Astrocyte (in vitro differentiated cells and primary cell): ENCODE measurements around the gene PDE3A. TPM values are rescaled to one million over a fixed set of nuclear protein-coding genes. Genes with fewer than 3 reads are reported as not detected.

Experiments
- DNase-seq: peaks from one replicate; pipeline ENCODE4 v3.0.0-alpha.2; 2010; ENCODE audit warnings: low read depth
- FAIRE-seq: peaks from 2 replicates; lab custom pipeline; 2011; peaks lifted over from hg19 to GRCh38; lab: Jason Lieb, UNC
- H2AFZ ChIP-seq: 2 replicates; pipeline ENCODE4 v1.6.0; 2012; ENCODE audit warnings: low read depth, low read length, inconsistent platforms
- H3K27ac ChIP-seq: 2 replicates; pipeline ENCODE4 v1.5.1; 2011; ENCODE audit warnings: low read depth, low read length, inconsistent platforms
- H3K27me3 ChIP-seq: 2 replicates; pipeline ENCODE4 v1.6.0; 2011; ENCODE audit warnings: low read length, inconsistent platforms; ENCODE audit not compliant: insufficient read depth
- H3K36me3 ChIP-seq: 2 replicates; pipeline ENCODE4 v1.5.1; 2011; ENCODE audit warnings: low read length, inconsistent platforms; ENCODE audit not compliant: insufficient read depth
- H3K4me1 ChIP-seq: 2 replicates; pipeline ENCODE4 v1.5.1; 2011; ENCODE audit warnings: low read length, inconsistent platforms; ENCODE audit not compliant: insufficient read depth
- H3K4me2 ChIP-seq: 2 replicates; pipeline ENCODE4 v1.6.0; 2012; ENCODE audit warnings: low read length, inconsistent platforms
- H3K4me3 ChIP-seq: 2 replicates; pipeline ENCODE4 v1.5.1; 2011; ENCODE audit warnings: low read depth, mild to moderate bottlenecking, low read length, inconsistent platforms; ENCODE audit not compliant: insufficient read depth
- H3K79me2 ChIP-seq: 2 replicates; pipeline ENCODE4 v1.6.0; 2012; ENCODE audit warnings: mild to moderate bottlenecking, low read length, inconsistent platforms; ENCODE audit not compliant: insufficient read depth
- H3K9ac ChIP-seq: 2 replicates; pipeline ENCODE4 v1.6.0; 2012; ENCODE audit warnings: mild to moderate bottlenecking, low read length, inconsistent platforms
- H3K9me3 ChIP-seq: 2 replicates; pipeline ENCODE4 v1.5.1; 2012; ENCODE audit warnings: low read depth, mild to moderate bottlenecking, low read length, inconsistent platforms; ENCODE audit not compliant: insufficient read depth
- H4K20me1 ChIP-seq: 2 replicates; pipeline ENCODE4 v1.6.0; 2012; ENCODE audit warnings: low read length, inconsistent platforms; ENCODE audit not compliant: insufficient read depth
- H3K27ac Mint-ChIP-seq: one replicate; pipeline ENCODE4 v1.8.0; 2021; ENCODE audit warnings: mild to moderate bottlenecking, mixed read lengths; ENCODE audit not compliant: unreplicated experiment
- H3K27me3 Mint-ChIP-seq: one replicate; pipeline ENCODE4 v1.8.0; 2021; ENCODE audit warnings: low read depth, mixed read lengths; ENCODE audit not compliant: unreplicated experiment
- H3K36me3 Mint-ChIP-seq: one replicate; pipeline ENCODE4 v1.8.0; 2021; ENCODE audit warnings: low read depth, mixed read lengths; ENCODE audit not compliant: unreplicated experiment
- H3K4me1 Mint-ChIP-seq: one replicate; pipeline ENCODE4 v1.8.0; 2021; ENCODE audit warnings: low read depth, mixed read lengths; ENCODE audit not compliant: unreplicated experiment
- H3K4me3 Mint-ChIP-seq: one replicate; pipeline ENCODE4 v1.8.0; 2021; ENCODE audit warnings: mild to moderate bottlenecking, moderate library complexity, mixed read lengths; ENCODE audit not compliant: unreplicated experiment
- H3K9me3 Mint-ChIP-seq: one replicate; pipeline ENCODE4 v1.8.0; 2021; ENCODE audit warnings: mild to moderate bottlenecking, mixed read lengths; ENCODE audit not compliant: unreplicated experiment
- EZH2 ChIP-seq: IDR thresholded peaks from 2 replicates; pipeline ENCODE4 v1.6.1; 2012; ENCODE audit warnings: mild to moderate bottlenecking, low read length, inconsistent platforms; ENCODE audit not compliant: insufficient read depth
- total RNA-seq: library from RNA; stranded (reverse); gene quantifications from 2 replicates; pipeline ENCODE4 v1.2.1, GENCODE V29; 2021
- TF ChIP-seq, protein P1 (sequence below): IDR thresholded peaks from 2 replicates; pipeline ENCODE4 v1.5.1; 2011; ENCODE audit warnings: low read depth, mild to moderate bottlenecking, inconsistent platforms, low read length, moderate library complexity; ENCODE audit not compliant: insufficient read depth

PDE3A gene
- total RNA-seq, 1 donor from 2014 or later = 1.7 TPM

DNA sequence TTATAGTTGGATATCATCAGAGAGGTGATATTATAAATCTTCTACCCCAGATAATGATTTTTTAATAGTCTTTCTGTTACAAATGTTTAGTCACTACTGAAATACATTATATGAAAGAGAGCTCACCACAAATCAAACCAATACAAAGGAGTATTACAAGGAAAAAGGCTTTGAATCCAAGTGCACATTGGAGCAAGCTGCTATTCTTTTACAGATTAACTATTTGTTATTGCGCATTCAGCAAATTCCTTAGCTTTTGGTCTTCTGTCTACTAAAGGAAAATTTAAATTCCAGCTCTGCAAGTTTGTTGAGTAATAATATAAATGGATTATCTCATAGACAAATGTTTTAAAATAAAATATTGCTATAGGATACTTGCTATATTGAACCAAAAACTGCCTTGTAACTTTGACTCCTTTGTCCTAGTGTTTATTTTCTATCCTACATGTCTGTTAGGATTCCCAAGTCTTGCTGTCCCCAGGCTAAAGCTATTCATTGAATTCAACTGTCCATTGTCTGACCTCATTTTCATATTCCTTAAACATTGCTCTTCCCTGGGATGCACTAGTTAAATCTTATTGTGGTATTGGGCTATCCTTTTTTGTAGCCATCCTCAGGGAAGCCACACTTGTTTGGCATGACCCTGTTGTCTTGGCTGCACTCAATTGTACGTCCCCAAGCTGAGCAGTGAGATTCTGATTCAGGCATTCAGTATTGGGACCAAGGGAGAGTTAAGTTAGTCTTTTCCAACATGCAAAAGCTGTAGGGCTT, 41.5 kb downstream of the PDE3A start:
- Mint-ChIP-seq H3K36me3 (no peaks in the 10 kb centered on the region), H3K9me3 (peaks cover 3% of the 10 kb centered on the region), H3K27me3 (no peaks in the 10 kb centered on the region), H3K27ac (no peak overlapping the region), H3K4me3 (no peak overlapping the region), H3K4me1 (peaks cover 2% of the 10 kb centered on the region)
- no peaks in the 10 kb centered on the region for H3K36me3 ChIP-seq
- H3K4me3 ChIP-seq = no peak overlapping the region
- no peak overlapping the region for H3K4me2 ChIP-seq
- TF ChIP-seq, protein P1, sequence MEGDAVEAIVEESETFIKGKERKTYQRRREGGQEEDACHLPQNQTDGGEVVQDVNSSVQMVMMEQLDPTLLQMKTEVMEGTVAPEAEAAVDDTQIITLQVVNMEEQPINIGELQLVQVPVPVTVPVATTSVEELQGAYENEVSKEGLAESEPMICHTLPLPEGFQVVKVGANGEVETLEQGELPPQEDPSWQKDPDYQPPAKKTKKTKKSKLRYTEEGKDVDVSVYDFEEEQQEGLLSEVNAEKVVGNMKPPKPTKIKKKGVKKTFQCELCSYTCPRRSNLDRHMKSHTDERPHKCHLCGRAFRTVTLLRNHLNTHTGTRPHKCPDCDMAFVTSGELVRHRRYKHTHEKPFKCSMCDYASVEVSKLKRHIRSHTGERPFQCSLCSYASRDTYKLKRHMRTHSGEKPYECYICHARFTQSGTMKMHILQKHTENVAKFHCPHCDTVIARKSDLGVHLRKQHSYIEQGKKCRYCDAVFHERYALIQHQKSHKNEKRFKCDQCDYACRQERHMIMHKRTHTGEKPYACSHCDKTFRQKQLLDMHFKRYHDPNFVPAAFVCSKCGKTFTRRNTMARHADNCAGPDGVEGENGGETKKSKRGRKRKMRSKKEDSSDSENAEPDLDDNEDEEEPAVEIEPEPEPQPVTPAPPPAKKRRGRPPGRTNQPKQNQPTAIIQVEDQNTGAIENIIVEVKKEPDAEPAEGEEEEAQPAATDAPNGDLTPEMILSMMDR = no peak
- TF ChIP-seq EZH2 = no peak
- DNase-seq (no peak), FAIRE-seq (no peak)
- no peaks in the 10 kb centered on the region for H3K4me1 ChIP-seq
- H3K9me3 ChIP-seq = no peaks in the 10 kb centered on the region
- no peak overlapping the region for H3K27ac ChIP-seq
- no peaks in the 10 kb centered on the region for H3K79me2 ChIP-seq
- no peaks in the 10 kb centered on the region for H3K27me3 ChIP-seq
- H3K9ac ChIP-seq = no peak overlapping the region
- no peaks in the 10 kb centered on the region for H4K20me1 ChIP-seq
- no peak overlapping the region for H2AFZ ChIP-seq

DNA sequence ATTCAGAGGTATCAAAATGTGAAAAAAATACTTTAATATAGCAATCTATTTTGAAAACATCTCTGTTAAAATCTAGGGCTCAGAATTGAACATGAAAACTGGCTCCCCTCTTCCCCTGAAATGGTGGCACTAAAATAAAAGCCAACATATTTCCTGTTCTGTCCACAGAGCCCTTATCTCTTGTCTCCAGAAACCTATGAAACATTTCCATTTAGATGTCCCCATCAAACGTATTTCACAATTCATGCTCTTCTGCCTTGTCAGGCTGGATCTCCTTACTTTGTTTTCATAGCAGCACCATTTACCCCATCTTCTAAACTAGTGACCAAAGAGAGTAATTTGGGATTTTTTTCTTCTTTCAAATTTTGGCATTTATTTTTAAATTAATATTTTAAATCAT, 42.4 kb downstream of the PDE3A start:
- peaks cover 3% of the 10 kb centered on the region for H3K9me3 Mint-ChIP-seq
- H3K27ac Mint-ChIP-seq = no peak overlapping the region
- Histone ChIP-seq H3K79me2 (no peaks in the 10 kb centered on the region), H3K4me3 (no peak overlapping the region), H3K4me1 (no peaks in the 10 kb centered on the region), H3K27me3 (no peaks in the 10 kb centered on the region), H3K4me2 (no peak overlapping the region), H3K36me3 (no peaks in the 10 kb centered on the region), H3K9me3 (no peaks in the 10 kb centered on the region), H3K27ac (no peak overlapping the region), H2AFZ (no peak overlapping the region), H4K20me1 (no peaks in the 10 kb centered on the region), H3K9ac (no peak overlapping the region)
- FAIRE-seq (no peak), DNase-seq (no peak)
- peaks cover 2% of the 10 kb centered on the region for H3K4me1 Mint-ChIP-seq
- no peaks in the 10 kb centered on the region for H3K36me3 Mint-ChIP-seq
- TF ChIP-seq EZH2 = no peak
- TF ChIP-seq, protein P1 = no peak
- no peaks in the 10 kb centered on the region for H3K27me3 Mint-ChIP-seq
- H3K4me3 Mint-ChIP-seq = no peak overlapping the region

DNA sequence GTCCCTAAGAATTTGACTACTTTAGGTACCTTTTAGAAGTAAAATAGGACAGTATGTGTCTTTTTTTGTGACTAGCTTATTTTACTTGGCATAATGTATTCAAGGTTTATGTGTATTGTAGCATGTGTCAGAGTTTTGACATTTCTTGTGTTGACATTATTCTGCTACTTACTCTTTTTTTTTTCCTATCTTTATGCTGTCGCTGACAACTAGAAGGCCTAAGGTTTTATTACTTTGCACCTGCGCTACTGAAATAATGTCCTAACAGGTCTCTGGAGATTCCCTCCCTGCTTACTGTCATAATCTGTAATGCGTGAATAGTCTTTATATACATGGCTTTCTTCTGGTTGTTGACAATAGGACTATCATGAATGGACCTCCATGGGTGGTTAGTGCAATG, 43.0 kb downstream of the PDE3A start:
- no peak overlapping the region for H3K9ac ChIP-seq
- Mint-ChIP-seq H3K27me3 (no peaks in the 10 kb centered on the region), H3K4me3 (no peak overlapping the region), H3K4me1 (peaks cover 2% of the 10 kb centered on the region), H3K9me3 (no peaks in the 10 kb centered on the region), H3K27ac (no peak overlapping the region), H3K36me3 (no peaks in the 10 kb centered on the region)
- H3K79me2 ChIP-seq = no peaks in the 10 kb centered on the region
- no peaks in the 10 kb centered on the region for H3K27me3 ChIP-seq
- H4K20me1 ChIP-seq = no peaks in the 10 kb centered on the region
- DNase-seq (no peak), FAIRE-seq (no peak)
- no peaks in the 10 kb centered on the region for H3K36me3 ChIP-seq
- H3K27ac ChIP-seq = no peak overlapping the region
- no peak for TF ChIP-seq EZH2
- TF ChIP-seq, protein P1 = no peak
- H2AFZ ChIP-seq = no peak overlapping the region
- H3K4me3 ChIP-seq = no peak overlapping the region
- H3K4me2 ChIP-seq = no peak overlapping the region
- no peaks in the 10 kb centered on the region for H3K4me1 ChIP-seq
- H3K9me3 ChIP-seq = no peaks in the 10 kb centered on the region
